ENCODE results near the gene R3HDM2. TPM values are rescaled to one million over a fixed set of nuclear protein-coding genes. Genes with fewer than 3 reads are reported as not detected.
"Not testable (repeated sequence)": the region's sequence is repeated elsewhere in the genome, so short reads cannot be mapped to it uniquely, and the experiment has no call there.

The R3HDM2 gene
- total RNA-seq, 4 donors from 2014 or later = 21.7 to 37.6 (median 29.3) TPM

- peaks cover 0 to 11% (median 0%) of the 10 kb centered on the region in 3 donors for H3K4me1 ChIP-seq
- no peak for DNase-seq
- H3K4me3 ChIP-seq = no peak overlapping the region
- H3K27ac ChIP-seq = no peak overlapping the region
- intact Hi-C loops (cut with DNase I) = no loop called here
- no peaks in the 10 kb centered on the region for H3K27me3 ChIP-seq
- 89 to 92% methylated on average over 9 of the region's 9 CpGs for WGBS, 2 donors
- H3K36me3 ChIP-seq = peaks cover 0 to 29% (median 5%) of the 10 kb centered on the region in 3 donors
- TF ChIP-seq CTCF (IDR thresholded peaks at IDR 0.05) (no peak), POLR2A (IDR thresholded peaks at IDR 0.05) (no peak)
- H3K9me3 ChIP-seq = no peaks in the 10 kb centered on the region
These were observed 12.6 kb downstream of the R3HDM2 start for GRCh38 chr12:57418255-57418654.

GRCh38 chr12:57416039-57416996 lies 14.5 kb downstream of the R3HDM2 start:
- Histone ChIP-seq H3K27me3 (no peaks in the 10 kb centered on the region), H3K27ac (no peak overlapping the region), H3K4me1 (peaks cover 0 to 11% (median 0%) of the 10 kb centered on the region in 3 donors), H3K36me3 (peaks cover 0 to 9% (median 0%) of the 10 kb centered on the region in 3 donors), H3K9me3 (no peaks in the 10 kb centered on the region), H3K4me3 (no peak overlapping the region)
- DNase-seq = no peak
- TF ChIP-seq POLR2A (IDR thresholded peaks at IDR 0.05) (no peak), CTCF (IDR thresholded peaks at IDR 0.05) (no peak)
- WGBS, 2 donors = 83 to 85% methylated on average over 7 to 8 of the region's 8 CpGs
- intact Hi-C loops (cut with DNase I) = no loop called here

GRCh38 chr12:57415088-57415487 lies 15.8 kb downstream of the R3HDM2 start:
- Histone ChIP-seq H3K4me1 (peaks cover 0 to 11% (median 0%) of the 10 kb centered on the region in 3 donors), H3K9me3 (no peaks in the 10 kb centered on the region), H3K36me3 (no peaks in the 10 kb centered on the region), H3K4me3 (no peak overlapping the region), H3K27me3 (no peaks in the 10 kb centered on the region), H3K27ac (no peak overlapping the region)
- intact Hi-C loops (cut with DNase I) = no loop called here
- 85 to 89% methylated on average over 2 of the region's 2 CpGs for WGBS, 2 donors
- DNase-seq = no peak
- no peak for TF ChIP-seq POLR2A (IDR thresholded peaks at IDR 0.05)
- no peak for TF ChIP-seq CTCF (IDR thresholded peaks at IDR 0.05)

GRCh38 chr12:57414160-57414559 lies 16.7 kb downstream of the R3HDM2 start:
- H3K27me3 ChIP-seq; H3K36me3 ChIP-seq; intact Hi-C loops (cut with DNase I); H3K27ac ChIP-seq; DNase-seq; H3K4me3 ChIP-seq; H3K9me3 ChIP-seq: not testable (repeated sequence)
- H3K4me1 ChIP-seq = peaks cover 0 to 11% (median 0%) of the 10 kb centered on the region in 3 donors
- 87% methylated on average over 5 of the region's 6 CpGs for WGBS, 2 donors

GRCh38 chr12:57410534-57410933 lies 20.3 kb downstream of the R3HDM2 start:
- WGBS, 2 donors = 90 to 92% methylated on average over 4 of the region's 4 CpGs
- peaks cover 0 to 5% (median 0%) of the 10 kb centered on the region in 3 donors for H3K36me3 ChIP-seq

More at GRCh38 chr12:57410534-57410933, 20.3 kb downstream of the R3HDM2 start:
- intact Hi-C loops (cut with DNase I) = no loop called here
- H3K4me1 ChIP-seq = no peaks in the 10 kb centered on the region
- no peak for TF ChIP-seq CTCF (IDR thresholded peaks at IDR 0.05)
- TF ChIP-seq POLR2A (IDR thresholded peaks at IDR 0.05) = no peak
- no peaks in the 10 kb centered on the region for H3K27me3 ChIP-seq
- no peak overlapping the region for H3K27ac ChIP-seq
- H3K9me3 ChIP-seq = no peaks in the 10 kb centered on the region
- DNase-seq = no peak
- H3K4me3 ChIP-seq = no peak overlapping the region
